Stimulated activated naive CD4-positive, alpha-beta T cell (primary cell): Measurements from ENCODE around the gene ATP8B1.
"Not testable (repeated sequence)": the region's sequence is repeated elsewhere in the genome, so short reads cannot be mapped to it uniquely, and the experiment has no call there.

ENCODE experiments used
- DNase-seq, 6 experiments: peaks; one replicate each; lab custom pipeline; 2025; lab: John Stamatoyannopoulos, UW

Gene ATP8B1

DNA sequence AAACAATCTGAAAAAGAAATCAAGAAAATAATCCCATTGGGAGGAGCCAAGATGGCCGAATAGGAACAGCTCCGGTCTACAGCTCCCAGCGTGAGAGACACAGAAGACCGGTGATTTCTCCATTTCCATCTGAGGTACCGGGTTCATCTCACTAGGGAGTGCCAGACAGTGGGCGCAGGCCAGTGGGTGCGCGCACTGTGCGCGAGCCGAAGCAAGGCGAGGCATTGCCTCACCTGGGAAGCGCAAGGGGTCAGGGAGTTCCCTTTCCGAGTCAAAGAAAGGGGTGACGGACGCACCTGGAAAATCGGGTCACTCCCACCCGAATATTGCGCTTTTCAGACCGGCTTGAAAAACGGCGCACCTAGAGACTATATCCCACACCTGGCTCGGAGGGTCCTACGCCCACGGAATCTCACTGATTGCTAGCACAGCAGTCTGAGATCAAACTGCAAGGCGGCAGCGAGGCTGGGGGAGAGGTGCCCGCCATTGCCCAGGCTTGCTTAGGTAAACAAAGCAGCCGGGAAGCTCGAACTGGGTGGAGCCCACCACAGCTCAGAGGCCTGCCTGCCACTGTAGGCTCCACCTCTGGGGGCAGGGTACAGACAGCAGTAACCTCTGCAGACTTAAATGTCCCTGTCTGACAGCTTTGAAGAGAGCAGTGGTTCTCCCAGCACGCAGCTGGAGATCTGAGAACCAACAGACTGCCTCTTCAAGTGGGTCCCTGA, 83.7 kb downstream of the ATP8B1 start:
- DNase-seq = not testable (repeated sequence)

DNA sequence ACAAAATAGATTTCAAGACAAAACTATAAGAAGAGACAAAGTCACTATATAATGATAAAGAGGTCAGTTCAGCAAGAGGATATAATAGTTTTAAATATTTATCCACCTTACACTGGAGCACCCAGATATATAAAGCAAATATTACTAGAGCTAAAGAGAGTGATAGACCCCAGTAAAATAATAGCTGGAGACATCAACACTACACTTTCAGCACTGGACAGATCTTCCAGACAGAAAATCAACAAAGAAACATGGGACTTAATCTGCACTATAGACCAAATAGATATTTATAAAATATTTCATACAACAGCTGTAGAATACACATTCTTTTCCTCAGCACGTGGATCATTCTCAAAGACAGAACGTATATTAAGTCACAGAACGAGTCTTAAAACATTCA, 86.6 kb downstream of the ATP8B1 start:
- no peak for DNase-seq

DNA sequence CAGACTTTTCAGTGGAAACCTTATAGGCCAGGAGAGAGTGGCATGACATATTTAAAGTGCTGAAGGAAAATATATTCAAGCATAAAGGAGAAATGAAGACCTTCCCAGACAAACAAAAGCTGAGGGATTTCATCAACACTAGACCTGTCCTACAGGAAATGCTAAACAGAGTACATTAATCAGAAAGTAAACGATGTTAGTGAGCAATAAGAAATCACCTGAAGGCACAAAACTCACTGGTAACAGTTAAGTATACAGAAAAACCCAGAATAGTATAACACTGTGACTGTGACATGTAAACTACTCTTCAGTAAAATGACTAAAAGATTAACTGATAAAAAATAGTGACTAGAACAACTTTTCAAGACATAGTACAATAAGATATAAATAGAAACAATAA, 87.4 kb downstream of the ATP8B1 start:
- DNase-seq = no peak

DNA sequence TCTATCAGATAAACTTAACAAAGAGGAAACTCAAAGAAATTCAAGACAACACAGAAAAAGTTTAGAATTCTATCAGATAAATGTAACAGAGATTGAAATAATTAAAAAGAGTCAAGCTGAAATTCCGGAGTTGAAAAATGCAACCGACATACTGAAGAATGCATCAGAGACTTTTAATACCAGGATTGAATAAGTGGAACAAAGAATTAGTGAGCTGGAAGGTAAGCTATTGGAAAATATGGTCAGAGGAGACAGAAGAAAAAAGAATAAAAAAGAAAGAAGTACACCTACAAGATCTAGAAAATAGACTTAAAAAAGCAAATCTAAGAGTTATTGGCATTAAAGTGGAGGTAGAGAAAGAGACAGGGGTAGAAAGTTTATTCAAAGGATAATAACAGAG, 88.0 kb downstream of the ATP8B1 start:
- no peak for DNase-seq

DNA sequence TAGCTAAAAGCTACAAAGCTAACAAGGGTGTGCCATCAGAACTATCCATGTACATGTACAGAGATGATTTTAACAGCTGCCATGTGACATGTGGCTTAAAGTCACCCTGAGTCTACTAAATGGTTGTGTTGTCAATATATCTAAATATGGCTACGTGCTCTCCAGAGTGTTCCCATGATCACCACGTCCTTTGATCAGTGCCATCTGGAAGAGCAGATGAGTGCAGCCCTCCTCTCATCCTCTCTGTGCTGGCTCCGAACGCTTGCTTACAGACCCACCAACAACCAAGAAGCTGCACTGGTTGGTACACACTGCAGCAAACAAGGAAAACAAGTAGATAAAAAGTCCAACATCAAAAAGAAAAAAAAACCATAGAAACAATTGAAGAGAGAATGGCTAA, 92.9 kb downstream of the ATP8B1 start:
- DNase-seq = no peak

DNA sequence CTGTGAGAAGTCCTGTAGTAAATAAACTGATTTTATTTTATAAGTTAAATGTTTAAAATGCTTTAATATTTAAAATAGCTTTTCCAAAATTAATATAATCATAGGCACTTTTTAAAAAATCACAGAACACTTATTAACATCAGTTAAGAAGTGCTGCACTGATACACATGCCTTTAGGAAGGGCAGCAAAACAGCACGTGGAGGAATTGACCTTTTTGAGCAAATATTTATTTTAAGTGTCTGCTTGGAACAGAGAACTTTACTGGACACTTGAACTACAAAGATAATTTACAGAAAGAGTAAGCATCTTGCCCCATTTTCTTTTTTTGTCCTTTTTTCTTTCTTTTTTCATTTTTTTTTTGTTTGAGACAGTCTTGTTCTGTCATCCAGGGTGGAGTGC, 93.8 kb downstream of the ATP8B1 start:
- no peak for DNase-seq

DNA sequence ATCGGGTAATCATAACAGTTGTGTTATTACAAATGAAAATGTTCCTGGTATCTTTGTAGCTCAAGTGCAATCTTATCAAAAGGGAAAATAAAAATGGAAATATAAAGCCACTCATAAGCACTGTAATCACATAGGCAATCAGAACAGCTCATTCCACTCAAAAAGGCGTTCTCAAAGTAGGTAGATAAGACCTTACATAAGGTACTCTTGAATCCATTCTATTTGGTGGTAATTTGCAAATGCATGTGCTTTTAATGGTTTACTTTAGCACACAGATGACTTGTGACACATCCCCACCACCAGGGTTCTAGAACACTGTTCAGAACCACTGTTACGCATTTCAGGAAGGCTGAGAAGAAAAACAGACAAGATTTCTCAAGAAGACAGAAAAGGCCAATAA, 94.8 kb downstream of the ATP8B1 start:
- no peak for DNase-seq

DNA sequence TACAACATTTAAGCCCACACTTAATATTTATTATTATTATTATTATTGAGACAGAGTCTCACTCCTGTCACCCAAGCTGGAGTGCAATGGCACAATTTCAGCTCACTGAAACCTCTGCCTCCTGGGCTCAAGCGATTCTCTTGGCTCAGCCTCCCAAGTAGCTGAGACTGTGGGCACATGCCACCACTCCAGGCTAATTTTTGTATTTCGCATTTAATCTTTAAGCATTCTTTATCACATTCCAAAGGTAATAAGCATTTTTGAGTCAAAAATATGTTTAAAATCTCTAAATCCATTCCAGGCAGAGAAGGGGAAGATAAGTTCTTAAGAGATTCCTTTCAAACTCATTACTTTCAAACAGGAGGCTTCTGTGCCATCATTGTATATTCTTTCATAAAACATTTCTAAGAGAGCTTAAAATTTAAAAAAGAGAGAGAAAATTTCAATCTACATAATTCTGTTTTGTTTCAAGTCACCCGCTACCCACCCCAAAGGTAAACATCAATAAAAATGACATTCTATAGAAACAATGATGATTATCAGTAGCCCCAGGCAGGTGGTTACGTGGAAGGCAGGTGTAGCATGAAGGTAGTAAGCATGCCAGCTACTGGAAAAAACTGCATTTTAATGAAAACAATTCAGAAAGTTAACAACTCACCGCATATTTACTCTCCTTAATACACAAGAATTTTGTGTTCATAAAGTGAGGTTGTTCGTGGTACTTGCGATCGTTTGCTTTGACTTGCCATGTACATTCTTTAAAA, 97.1 kb downstream of the ATP8B1 start:
- DNase-seq = no peak

DNA sequence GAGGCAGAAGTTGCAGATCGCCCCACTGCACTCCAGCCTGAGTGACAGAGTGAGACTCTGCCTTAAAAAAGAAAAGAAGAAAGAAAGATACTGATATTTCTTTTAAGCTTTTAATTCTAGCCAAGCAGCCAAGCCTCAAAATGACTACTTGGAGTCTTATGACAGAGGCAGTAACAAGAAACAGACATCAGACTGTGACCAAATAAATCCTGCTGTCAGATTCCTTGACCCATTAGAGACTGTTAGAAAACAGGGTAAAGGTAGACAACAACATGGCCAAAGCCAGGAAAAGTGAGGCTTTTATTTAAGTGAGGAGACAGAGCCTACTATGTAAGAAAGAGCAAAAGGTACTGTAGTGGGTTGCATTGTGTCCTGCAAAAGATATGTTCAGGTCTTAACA, 98.1 kb downstream of the ATP8B1 start:
- DNase-seq = no peak

DNA sequence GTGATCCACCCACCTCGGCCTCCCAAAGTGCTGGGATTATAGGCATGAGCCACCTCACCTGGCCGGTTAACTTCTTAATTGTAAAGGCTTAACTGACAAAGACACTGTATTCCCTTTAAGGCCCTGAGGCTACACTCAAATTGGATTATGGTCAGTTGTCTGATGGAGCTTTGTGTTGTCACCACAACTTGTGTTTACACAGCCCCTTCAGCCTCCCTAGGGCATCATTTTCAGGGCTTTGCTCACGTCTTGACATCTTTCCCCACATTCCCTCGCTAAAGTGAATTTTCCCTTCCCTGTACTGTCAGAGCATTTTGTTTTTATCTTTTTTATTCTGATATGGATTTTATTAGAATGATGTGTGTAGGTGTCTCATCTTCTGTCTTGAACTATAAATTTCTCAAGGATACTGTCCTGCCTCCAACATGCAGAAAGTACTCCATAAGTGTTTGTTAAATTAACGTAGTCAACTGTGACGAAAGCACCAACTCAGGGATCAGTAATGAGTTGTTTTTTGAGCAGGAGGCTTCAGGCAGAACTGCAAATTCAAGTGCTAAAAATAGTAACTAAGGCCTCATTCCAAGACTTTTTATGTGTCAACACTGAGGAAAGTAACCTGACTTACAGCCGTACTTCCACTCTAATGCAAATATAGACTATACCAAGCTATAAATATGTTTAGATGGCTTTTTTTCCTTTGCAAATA, 104.4 kb downstream of the ATP8B1 start:
- DNase-seq = no peak

DNA sequence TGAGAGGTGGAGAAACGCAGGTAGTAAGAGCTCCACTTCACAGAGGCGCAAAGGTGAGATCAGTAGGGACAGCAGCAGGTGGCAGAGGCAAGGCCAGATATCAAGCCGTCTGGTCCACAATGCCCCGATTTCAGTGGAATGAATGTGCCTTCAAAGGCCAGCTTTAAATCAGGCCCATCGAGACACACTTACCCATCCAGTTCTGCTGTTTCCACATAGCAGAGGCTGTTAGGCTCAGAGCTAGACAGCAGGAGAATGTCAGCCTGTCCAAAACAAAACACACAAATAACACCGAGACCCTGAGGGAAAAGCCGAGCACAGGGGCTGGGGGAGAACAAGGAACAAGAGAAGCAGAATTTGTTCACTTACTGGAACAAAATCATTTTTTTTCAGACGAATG, 105.7 kb downstream of the ATP8B1 start:
- DNase-seq = no peak

DNA sequence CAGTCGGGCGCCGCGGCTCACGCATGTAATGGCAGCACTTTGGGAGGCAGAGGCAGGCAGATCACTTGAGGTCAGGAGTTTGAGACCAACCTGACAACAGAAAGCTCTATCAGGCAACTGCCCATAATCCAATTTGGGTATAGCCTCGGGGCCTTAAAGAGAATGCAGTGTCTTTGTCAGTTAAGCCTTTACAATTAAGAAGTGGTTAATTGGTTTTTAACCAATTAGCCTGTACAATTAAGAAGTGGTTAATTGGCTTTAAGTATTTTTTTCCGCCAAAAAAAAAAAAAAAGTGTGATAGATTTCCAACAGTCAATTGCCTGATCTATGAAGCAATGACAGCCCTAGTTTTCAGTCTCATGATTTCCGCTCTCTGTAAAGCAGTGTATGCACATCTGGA, 106.8 kb downstream of the ATP8B1 start:
- DNase-seq = no peak

DNA sequence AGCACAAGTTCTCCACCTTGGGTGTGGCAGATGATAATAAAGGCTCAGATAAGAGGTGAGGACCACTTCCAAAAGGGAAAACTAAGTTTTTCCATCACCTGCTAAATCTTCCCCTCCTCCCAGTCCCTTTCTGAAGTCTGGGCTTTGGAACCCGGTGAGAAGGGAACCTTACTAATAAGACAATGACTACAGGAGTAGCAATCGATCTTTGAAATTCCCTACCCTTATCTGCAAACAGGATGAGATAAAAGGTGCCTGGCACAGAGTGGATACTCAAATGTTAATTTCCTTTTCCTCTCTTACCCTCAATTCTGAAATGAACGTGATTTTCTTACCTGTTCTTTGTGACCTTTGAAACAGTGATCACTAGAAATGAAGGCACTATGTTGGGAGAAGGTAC, 111.8 kb downstream of the ATP8B1 start:
- no peak for DNase-seq

DNA sequence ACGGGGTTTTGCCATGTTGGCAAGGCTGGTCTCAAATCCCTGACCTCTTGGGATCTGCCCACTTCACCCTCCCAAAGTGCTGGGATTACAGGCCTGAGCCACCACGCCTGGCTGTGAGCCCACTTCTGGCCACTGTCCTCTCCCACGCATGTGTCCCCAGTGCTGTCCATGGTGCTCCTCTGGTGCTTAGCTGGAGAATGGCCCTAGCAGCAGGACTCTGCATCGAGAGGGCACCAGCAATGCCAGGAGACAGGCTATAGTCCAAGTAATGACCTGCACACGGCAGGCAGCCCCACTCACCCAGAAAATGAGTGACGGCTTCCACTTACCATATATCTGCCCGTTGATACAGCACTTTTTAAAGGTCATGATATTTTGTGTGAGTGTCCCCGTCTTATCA, 115.1 kb downstream of the ATP8B1 start:
- no peak for DNase-seq

DNA sequence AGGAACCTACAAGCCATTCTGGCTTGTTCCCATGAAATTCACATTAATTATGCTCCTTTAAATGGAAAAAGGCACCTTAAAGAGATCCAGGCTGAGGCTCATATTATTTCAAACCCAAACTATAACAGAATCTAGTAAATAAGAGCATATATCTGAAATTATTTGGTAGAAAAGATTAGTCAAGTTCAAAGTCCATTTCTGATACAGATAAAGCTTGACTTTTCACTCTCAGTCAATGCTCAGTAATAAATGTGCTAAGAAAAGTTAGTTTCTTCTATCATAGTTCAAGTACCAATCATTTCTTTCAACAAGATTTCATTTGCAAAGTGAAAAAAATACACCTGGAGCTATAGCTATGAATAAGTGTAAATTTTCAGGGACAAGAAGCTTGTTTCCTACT, 119.6 kb downstream of the ATP8B1 start:
- DNase-seq = no peak

DNA sequence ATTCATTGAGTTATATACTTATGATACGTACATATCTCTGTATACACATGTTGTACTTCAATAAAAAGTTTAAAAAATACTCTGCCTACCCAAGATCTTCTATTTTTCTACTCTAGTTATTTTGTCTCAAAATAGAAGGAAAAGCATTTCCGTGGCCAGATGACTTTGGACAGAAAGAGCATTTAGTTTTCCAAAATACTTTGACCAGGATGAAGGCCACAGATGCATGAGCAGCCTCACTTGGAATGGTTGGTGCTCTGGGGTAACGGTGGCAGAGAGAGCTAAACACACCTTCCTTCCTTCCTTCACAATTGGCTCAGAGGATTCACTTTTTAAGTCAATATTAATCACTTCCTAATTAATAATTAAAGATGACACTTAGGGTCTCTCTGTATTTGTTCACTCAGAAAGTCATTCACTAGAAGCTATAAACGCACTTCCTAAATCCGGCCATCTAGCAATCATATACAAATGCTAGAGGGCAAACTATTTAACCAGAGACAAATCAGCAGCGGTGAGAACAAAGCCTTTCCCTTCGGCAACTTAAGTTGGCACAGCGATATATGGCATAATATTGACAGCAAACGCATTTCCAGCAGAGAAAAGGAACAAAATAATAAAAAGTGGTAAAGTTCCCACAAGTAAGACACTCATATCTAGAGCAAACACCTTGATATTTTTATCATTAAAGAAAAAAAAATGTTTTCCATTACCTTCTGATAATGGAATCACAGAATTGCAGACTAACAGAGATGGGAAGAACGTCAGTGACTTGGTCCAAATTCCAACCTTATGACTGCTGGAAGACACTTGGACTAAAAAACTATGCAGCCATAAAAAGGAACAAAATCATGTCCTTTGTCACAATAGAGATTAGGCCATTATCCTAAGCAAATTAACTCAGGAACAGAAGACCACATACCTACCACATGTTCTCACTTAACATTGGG, 125.6 kb downstream of the ATP8B1 start:
- DNase-seq = no peak

DNA sequence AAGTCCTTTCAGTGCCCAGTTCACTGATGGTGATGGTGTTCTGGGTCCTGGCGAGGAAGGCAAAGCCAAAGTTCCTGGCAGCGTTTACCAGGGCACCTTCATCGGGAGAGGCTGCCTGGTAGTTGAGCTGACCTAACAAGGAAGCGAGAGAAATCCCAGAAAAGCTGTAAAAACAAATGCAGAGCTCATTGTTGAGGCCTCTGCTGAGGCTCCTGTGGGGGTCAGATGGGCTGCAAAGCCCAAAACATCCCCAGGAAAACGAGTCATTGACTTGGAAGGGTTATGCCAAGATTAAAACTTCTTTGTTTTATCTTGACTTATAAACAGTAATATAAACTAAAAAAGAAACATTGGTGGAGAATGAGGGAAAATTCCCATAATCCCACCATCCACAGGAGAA, 128.2 kb downstream of the ATP8B1 start:
- DNase-seq = no peak

DNA sequence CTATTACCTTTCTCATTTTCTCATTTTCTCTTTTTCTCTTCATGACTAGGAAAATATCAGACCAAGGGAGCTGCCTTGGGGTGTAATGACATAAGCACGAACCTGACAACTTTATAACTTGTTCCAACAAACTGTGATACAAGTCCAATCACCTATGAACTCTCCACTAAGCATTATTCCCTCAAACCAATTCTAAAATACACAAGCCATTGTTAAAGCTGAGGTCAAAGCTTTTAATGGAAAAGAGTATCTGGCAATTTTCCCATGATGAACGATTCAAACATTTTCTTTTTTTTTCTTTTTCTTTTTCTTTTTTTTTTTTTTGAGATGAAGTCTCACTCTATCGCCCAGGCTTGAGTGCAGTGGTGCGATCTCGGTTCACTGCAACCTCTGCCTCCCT, 133.1 kb downstream of the ATP8B1 start:
- no peak for DNase-seq

DNA sequence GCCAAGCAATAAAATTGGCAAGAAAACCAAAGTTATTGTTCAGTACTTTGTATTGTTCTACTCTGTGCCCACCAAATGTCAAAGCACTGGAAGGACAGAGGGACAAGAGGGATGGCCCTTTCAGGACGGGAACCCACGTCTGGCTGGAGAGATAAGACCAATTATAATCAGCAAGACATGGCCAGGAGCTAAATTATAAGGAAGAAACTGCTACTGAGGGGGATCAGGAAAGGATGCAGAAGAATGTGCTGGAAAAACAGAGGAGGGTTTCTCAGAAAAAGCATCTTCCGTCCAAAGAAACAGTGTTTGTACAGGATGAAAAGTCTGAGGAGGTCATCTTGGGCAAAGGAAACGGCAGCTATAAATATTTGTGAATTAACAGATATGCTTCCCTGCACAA, 135.1 kb downstream of the ATP8B1 start:
- no peak for DNase-seq

DNA sequence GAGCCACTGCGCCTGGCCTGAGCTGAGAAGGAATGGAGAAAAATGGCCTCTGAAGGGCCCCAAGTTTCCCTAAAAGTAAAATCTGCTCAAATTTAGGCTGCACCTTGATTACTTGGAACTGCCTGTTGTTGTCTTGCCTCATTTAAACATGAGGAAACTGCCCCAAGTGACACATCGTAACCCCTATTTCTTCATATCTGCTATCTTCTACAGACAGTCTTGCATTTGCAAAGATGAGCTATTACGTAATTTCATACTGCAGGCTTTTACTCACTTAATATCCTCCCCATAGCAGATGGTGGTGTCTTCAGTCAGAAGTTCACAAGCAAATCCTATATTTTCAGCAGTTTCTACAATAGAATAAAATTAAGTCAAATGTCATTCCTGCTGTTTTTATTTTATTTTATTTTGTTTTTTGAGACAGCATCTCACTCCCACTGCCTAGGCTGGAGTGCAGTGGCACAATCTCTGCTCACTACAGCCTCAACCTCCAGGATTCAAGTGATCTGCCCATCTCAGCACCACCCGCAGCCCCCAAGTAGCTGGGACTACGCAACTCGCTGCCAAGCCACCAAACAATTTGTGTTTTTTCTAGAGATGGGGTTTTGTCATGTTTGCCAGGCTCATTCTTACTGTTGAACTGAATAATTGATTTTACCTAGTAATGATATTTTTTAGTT, 136.2 kb downstream of the ATP8B1 start:
- no peak for DNase-seq

DNA sequence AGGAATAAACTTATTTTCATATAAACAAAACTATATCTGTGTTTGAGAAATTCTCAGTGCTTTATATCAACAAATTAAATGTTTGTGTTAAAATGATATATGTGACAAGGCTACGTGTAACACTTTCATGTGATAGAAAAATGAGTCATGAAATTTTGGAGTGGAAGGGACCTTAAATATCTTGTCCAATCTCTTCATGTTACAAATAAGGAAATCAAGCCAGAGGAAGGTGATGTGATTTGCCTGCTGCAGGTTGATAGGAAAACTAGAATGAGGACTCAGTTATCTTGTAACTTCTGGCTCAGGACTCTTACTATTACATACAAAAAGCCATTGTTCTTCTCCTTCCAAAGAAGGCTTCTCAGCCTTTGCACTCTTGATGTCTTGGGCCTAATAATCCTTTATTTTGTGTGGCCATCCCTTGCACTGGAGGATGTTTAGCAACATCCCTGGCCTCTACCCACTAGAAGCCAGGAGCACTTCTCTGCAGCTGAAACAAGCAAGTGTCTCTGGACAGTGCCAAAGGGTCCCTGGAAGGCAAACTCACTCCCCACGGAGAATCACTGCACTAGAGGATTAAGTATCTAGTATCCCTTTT, 138.4 kb downstream of the ATP8B1 start:
- no peak for DNase-seq
